ENCODE measurements around the gene CD22. TPM values are rescaled to one million over a fixed set of nuclear protein-coding genes. Genes with fewer than 3 reads are reported as not detected.

Gene CD22
- total and polyA plus RNA-seq, 8 donors = 5.2 to 63.2 (median 12.0) TPM

GRCh38 chr19:35383536-35383935 is 54.5 kb downstream of the CD22 start:
- ATAC-seq (no peak), DNase-seq (no peak)
- Histone ChIP-seq H3K36me3 (no peaks in the 10 kb centered on the region), H3K27ac (no peak overlapping the region), H3K4me3 (no peak overlapping the region), H3K27me3 (peaks cover 0 to 27% of the 10 kb centered on the region in 2 donors), H3K4me1 (no peaks in the 10 kb centered on the region), H3K9me3 (peaks cover 0 to 18% of the 10 kb centered on the region in 2 donors)
- TF ChIP-seq CTCF (IDR thresholded peaks at IDR 0.05) = no peak
- intact Hi-C loops (cut with DNase I) = no loop called here

GRCh38 chr19:35388277-35389054 is 59.5 kb downstream of the CD22 start:
- H3K4me3 ChIP-seq = no peak overlapping the region
- peaks cover 0 to 18% of the 10 kb centered on the region in 2 donors for H3K9me3 ChIP-seq
- no peaks in the 10 kb centered on the region for H3K4me1 ChIP-seq
- no peaks in the 10 kb centered on the region for H3K36me3 ChIP-seq
- DNase-seq (no peak), ATAC-seq (no peak)
- H3K27ac ChIP-seq = no peak overlapping the region
- H3K27me3 ChIP-seq = peaks cover 0 to under 1% of the 10 kb centered on the region in 2 donors
- no peak for TF ChIP-seq CTCF (IDR thresholded peaks at IDR 0.05)
- intact Hi-C loops (cut with DNase I) = no loop called here

DNA sequence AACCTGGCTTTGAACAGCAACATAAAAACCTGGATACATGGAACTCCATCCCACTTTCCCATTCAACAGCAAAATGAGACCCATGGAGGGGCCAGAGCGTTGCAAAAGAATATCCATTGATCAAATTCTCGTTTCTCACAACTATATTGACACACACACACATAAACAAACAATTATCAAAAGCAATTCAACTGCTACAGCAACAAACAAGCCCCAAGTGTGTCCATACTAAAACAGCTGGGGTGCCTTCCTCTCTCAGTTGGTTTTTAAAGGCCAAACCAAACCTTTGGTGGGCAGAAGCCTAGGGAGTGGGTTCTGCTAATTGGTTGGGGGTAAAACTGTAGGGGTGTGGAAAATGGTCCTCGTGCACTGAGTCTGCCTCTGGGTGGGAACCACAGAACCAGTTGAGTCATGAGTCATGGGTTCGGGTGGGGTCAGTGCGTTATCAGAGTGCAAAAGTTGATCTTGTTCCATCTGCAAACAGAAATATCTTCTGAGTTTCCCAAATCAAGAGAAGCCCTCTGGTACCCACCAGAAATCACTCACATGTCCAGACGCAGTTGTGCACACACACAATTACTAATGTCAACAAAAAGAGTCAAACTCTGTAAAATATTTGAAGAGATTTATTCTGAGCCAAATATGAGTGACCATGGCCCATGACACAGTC is 60.3 kb downstream of the CD22 start:
- ATAC-seq = no peak
- H3K27me3 ChIP-seq = no peaks in the 10 kb centered on the region
- H3K4me1 ChIP-seq = no peaks in the 10 kb centered on the region
- TF ChIP-seq CTCF (IDR thresholded peaks at IDR 0.05) = no peak
- DNase-seq = no peak
- H3K4me3 ChIP-seq = no peak overlapping the region
- no peak overlapping the region for H3K27ac ChIP-seq
- peaks cover 0 to 18% of the 10 kb centered on the region in 2 donors for H3K9me3 ChIP-seq
- intact Hi-C loops (cut with DNase I) = no loop called here
- no peaks in the 10 kb centered on the region for H3K36me3 ChIP-seq

DNA sequence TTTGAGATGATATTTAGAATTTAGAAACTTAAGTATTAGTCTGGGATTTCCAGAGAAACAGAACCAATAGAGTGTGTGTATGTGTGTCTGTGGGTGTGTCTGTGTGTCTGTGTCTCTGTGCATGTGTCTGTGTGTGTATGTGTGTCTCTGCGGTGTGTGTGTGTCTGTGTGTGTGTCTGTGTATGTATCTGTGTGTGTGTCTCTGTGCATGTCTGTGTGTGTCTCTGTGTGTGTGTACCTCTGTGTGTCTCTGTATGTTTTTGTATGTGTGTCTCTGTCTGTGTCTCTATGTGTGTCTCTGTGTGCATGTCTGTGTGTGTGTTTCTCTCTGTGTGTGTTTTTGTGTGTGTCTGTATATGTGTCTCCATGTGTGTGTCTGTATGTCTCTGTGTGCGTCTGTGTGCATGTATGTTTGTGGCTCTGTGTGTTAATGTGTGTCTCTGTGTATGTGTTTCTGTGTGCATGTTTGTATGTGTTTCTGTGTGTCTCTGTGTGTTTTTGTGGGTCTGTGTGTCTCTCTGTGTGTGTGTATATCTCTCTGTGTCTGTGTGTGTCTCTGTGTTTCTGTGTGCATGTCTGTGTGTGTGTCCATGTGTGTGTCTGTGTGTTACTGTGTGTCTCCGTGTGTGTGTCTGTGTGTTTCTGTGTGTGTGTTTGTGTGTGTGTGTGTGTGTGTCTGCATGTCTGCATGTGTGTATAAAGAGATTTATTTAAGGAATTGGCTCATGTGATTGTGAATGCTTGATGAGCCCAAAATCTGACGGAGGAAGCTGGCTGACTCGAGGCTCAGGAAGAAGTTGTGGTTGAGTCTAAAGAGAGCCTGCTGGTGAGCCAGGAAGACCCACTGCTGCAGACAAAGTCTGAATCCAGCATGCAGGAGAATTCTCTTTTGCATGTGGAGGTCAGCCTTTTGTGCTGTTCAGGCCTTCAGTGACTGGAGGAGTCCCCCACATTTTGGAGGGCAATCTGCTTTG is 64.0 kb downstream of the CD22 start:
- no peak overlapping the region for H3K4me3 ChIP-seq
- no peaks in the 10 kb centered on the region for H3K36me3 ChIP-seq
- H3K4me1 ChIP-seq = peaks cover 0 to 4% of the 10 kb centered on the region in 2 donors
- no peaks in the 10 kb centered on the region for H3K27me3 ChIP-seq
- H3K27ac ChIP-seq = no peak overlapping the region
- intact Hi-C loops (cut with DNase I) = no loop called here
- no peak for DNase-seq
- no peaks in the 10 kb centered on the region for H3K9me3 ChIP-seq
- no peak for TF ChIP-seq CTCF (IDR thresholded peaks at IDR 0.05)
- ATAC-seq = no peak
